Upper lobe of right lung (tissue), 1 donor: ENCODE results near the gene CCDC38. TPM values are rescaled to one million over a fixed set of nuclear protein-coding genes. Genes with fewer than 3 reads are reported as not detected.

Experiments used
- ATAC-seq: fragments of 200-7000 bp; cut with Tn5 transposase; one replicate; pipeline ENCODE4 v1.9.1; 2020; ENCODE audit warnings: mild to moderate bottlenecking, moderate library complexity
- DNase-seq: peaks from one replicate; pipeline ENCODE4 v3.0.0-alpha.2; 2020
- H3K27ac ChIP-seq: fragments of 200-600 bp; one replicate; pipeline ENCODE4 v1.8.0; 2022
- H3K27me3 ChIP-seq: fragments of 200-600 bp; one replicate; pipeline ENCODE4 v1.8.0; 2022; ENCODE audit warnings: mild to moderate bottlenecking
- H3K36me3 ChIP-seq: fragments of 200-600 bp; one replicate; pipeline ENCODE4 v1.8.0; 2022
- H3K4me1 ChIP-seq: fragments of 200-600 bp; one replicate; pipeline ENCODE4 v1.8.0; 2022
- H3K4me3 ChIP-seq: fragments of 200-600 bp; one replicate; pipeline ENCODE4 v1.8.0; 2022; ENCODE audit warnings: mild to moderate bottlenecking
- H3K9me3 ChIP-seq: fragments of 200-600 bp; one replicate; pipeline ENCODE4 v1.8.0; 2022
- intact Hi-C: fragments of 100-400 bp; cut with DNase I; formaldehyde crosslinking; loops from one replicate; pipeline ENCODE4 v1.11.0; 2022
- total RNA-seq: library from RNA; stranded (reverse); fragmentation: NEBNext Ultra II Directional; extraction: Animal tissue kit (Norgen Biotek cat#: 25700); gene quantifications from one replicate; pipeline ENCODE4 v1.2.1, GENCODE V29; 2021
- TF ChIP-seq, protein P1 (sequence below): fragments of 200-600 bp; IDR thresholded peaks from one replicate; pipeline ENCODE4 v1.8.0; 2022; ENCODE audit warnings: antibody characterized with exemption
- donor health status: DM: no; HTN: yes; CAD: no; lungs with severe emphysema.

The CCDC38 gene
- total RNA-seq, 1 donor from 2014 or later = not detected

DNA sequence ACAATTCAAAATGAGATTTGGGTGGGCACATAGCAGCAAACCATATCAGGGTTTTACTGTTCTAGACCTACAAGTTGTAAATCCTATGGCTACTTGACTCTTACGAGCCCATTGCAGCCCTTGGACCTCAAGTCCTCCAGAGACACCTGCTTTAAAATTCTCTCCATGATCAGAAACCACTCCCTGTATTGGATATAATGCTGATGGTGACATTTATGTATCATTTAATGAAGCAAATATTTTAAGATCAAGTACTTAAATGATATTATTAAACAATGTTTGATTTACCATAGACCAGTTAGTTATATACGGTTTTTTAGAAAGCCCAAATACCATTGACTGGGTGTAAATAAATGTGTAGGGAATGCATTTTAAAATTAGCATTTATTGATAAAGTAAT lies 24.9 kb upstream of the CCDC38 start:
- Histone ChIP-seq H3K27me3 (no peaks in the 10 kb centered on the region), H3K9me3 (no peaks in the 10 kb centered on the region), H3K4me1 (no peaks in the 10 kb centered on the region), H3K27ac (no peak overlapping the region), H3K4me3 (no peak overlapping the region), H3K36me3 (no peaks in the 10 kb centered on the region)
- no peak for DNase-seq
- TF ChIP-seq, protein P1, sequence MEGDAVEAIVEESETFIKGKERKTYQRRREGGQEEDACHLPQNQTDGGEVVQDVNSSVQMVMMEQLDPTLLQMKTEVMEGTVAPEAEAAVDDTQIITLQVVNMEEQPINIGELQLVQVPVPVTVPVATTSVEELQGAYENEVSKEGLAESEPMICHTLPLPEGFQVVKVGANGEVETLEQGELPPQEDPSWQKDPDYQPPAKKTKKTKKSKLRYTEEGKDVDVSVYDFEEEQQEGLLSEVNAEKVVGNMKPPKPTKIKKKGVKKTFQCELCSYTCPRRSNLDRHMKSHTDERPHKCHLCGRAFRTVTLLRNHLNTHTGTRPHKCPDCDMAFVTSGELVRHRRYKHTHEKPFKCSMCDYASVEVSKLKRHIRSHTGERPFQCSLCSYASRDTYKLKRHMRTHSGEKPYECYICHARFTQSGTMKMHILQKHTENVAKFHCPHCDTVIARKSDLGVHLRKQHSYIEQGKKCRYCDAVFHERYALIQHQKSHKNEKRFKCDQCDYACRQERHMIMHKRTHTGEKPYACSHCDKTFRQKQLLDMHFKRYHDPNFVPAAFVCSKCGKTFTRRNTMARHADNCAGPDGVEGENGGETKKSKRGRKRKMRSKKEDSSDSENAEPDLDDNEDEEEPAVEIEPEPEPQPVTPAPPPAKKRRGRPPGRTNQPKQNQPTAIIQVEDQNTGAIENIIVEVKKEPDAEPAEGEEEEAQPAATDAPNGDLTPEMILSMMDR = no peak
- no peak for ATAC-seq
- intact Hi-C loops = no loop called here

DNA sequence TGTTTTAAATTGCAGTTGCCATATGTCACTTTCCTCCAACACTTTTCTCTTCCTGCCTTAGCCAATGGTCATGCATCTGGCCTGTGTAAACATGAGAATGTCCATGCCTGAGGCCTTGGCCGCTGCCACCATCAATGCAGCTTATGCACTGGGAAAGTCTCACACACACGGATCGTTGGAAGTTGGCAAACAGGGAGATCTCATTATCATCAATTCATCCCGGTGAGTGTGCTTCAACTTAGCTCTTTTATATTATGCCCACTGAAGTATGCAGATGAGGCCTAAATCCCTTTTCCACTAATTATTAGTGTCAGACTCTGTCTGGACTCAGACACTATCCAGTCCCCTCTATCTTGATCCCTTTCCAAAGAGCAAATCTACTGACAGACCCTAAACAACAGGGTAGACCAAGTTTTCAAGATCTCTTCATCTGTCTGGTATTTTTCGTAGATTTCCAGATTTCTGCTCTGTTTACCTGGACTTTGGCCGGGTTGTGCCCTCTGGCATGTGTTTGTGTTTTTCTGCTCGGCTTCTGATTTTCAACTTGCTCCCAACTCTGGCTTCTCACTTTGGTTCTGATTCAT lies 24.0 kb upstream of the CCDC38 start:
- ATAC-seq = no peak
- TF ChIP-seq, protein P1 = no peak
- Histone ChIP-seq H3K27ac (no peak overlapping the region), H3K36me3 (no peaks in the 10 kb centered on the region), H3K27me3 (no peaks in the 10 kb centered on the region), H3K4me1 (no peaks in the 10 kb centered on the region), H3K9me3 (no peaks in the 10 kb centered on the region), H3K4me3 (no peak overlapping the region)
- DNase-seq = no peak
- intact Hi-C loops = no loop called here

DNA sequence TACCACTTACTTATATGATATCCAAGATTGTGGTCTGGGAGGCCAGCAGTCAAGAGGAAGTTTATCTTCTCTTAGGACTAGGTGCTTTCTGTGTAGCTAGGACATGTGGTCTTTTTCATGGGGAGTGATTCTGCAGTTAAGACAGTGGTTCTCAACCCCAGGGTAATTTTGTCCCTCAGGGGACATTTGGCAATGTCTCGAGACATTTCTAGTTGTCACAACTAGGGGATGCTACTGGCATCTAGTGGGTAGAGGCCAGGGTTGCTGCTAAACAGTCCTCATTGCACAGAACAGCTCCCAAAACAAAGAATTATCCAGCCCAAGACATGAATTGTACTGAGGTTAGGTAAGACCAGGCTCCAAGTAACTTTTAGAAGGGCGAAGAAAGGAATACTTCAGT lies 20.7 kb upstream of the CCDC38 start:
- no peaks in the 10 kb centered on the region for H3K9me3 ChIP-seq
- intact Hi-C loops = no loop called here
- DNase-seq (no peak), ATAC-seq (peak; percentile 23)
- no peak overlapping the region for H3K27ac ChIP-seq
- H3K36me3 ChIP-seq = no peaks in the 10 kb centered on the region
- no peak overlapping the region for H3K4me3 ChIP-seq
- no peaks in the 10 kb centered on the region for H3K27me3 ChIP-seq
- TF ChIP-seq, protein P1 = no peak
- no peaks in the 10 kb centered on the region for H3K4me1 ChIP-seq

DNA sequence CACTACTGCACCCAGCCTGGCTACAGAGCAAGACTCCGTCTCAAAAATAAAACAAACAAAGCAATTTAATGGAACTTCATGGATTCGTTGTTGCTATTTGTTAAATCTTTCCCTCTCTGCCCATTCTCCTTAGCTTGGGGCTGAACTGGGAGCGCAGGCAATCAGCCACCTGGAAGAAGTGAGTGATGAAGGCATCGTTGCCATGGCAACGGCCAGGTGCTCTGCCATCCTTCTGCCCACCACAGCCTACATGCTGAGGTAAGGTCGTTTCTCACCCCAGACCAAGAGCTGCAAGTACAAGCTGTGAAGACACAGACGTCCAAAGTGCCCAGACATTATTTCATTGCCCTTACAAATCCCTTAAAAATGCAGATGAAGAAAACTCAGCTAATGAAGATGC lies 19.8 kb upstream of the CCDC38 start:
- ATAC-seq (no peak), DNase-seq (no peak)
- Histone ChIP-seq H3K27ac (no peak overlapping the region), H3K27me3 (no peaks in the 10 kb centered on the region), H3K9me3 (no peaks in the 10 kb centered on the region), H3K4me1 (no peaks in the 10 kb centered on the region), H3K36me3 (no peaks in the 10 kb centered on the region), H3K4me3 (no peak overlapping the region)
- intact Hi-C loops = no loop called here
- TF ChIP-seq, protein P1 = no peak

DNA sequence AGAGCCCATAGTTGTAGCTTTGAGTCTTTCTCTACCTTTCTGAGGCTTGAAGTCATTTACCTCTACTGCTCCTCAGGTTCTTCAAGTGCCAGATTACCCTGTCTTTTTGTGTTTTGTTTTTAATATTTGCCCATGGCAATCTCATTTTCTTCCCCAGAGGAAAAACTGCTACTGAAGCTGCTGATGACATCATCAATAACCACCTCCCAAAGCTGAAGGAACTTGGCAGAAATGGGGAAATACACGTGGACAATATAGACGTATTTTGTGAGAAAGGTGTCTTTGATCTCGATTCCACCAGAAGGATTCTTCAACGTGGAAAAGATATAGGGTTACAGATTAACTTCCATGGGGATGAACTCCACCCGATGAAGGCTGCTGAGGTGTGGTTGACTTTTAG lies 17.8 kb upstream of the CCDC38 start:
- intact Hi-C loops = no loop called here
- ATAC-seq = no peak
- no peak overlapping the region for H3K27ac ChIP-seq
- DNase-seq = no peak
- H3K4me3 ChIP-seq = no peak overlapping the region
- TF ChIP-seq, protein P1 = no peak
- no peaks in the 10 kb centered on the region for H3K27me3 ChIP-seq
- no peaks in the 10 kb centered on the region for H3K4me1 ChIP-seq
- H3K9me3 ChIP-seq = no peaks in the 10 kb centered on the region
- no peaks in the 10 kb centered on the region for H3K36me3 ChIP-seq

DNA sequence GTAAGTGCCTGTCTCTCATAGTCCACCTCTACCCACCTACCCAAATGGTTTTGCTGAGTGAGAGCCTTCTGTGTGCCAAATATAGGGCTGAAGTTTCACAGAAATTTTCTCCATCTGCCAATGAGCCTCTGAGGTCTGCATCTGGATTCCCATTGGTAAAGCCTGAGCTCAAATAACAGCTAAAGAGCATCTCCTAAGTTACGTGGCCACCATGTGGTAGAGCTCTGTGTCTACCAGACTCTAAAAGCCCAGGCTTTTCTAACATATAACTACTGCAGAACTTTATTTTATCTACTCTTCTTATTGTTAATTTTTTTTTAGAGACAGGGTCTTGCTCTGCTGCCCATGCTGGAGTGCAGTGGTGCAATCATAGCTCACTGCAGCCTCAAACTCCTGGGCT lies 16.7 kb upstream of the CCDC38 start:
- intact Hi-C loops = no loop called here

More for the DNA sequence above, 16.7 kb upstream of the CCDC38 start:
- no peaks in the 10 kb centered on the region for H3K4me1 ChIP-seq
- no peaks in the 10 kb centered on the region for H3K36me3 ChIP-seq
- TF ChIP-seq, protein P1 = no peak
- no peak overlapping the region for H3K4me3 ChIP-seq
- H3K27ac ChIP-seq = no peak overlapping the region
- DNase-seq = no peak
- ATAC-seq = peak; percentile 48
- H3K27me3 ChIP-seq = no peaks in the 10 kb centered on the region
- H3K9me3 ChIP-seq = no peaks in the 10 kb centered on the region
